A549 (cell line): ENCODE data around the gene SPDYE1.

Experiments used
- BHLHE40 ChIP-seq: IDR thresholded peaks from 2 replicates; pipeline ENCODE4 v1.6.1; 2012; ENCODE audit warnings: low read depth, low read length, inconsistent platforms
- CHD2 ChIP-seq: fragments of 150-350 bp; IDR thresholded peaks from 2 replicates; pipeline ENCODE4 v1.6.1; 2014; ENCODE audit warnings: low read length; ENCODE audit not compliant: partially characterized antibody
- CTCF ChIP-seq: fragments of >200 bp; sonication (Bioruptor Twin); formaldehyde crosslinking; IDR thresholded peaks from 3 replicates; pipeline ENCODE4 v1.5.1; 2016
- EP300 ChIP-seq, 2 experiments: fragments of >200 bp; sonication (Bioruptor Twin); formaldehyde crosslinking; IDR thresholded peaks; 2 replicates in 1 of 2; 3 replicates in 1 of 2; pipeline ENCODE4 v1.6.1; 2016 to 2017
- GATA3 ChIP-seq: IDR thresholded peaks from 2 replicates; pipeline ENCODE4 v1.6.1; 2012; ENCODE audit warnings: borderline replicate concordance
- KDM1A ChIP-seq: fragments of 200-600 bp; sonication (generic); IDR thresholded peaks from 2 replicates; pipeline ENCODE4 v1.6.1; 2016; ENCODE audit warnings: low read depth, mild to moderate bottlenecking
- NR3C1 ChIP-seq: fragments of >200 bp; sonication (Bioruptor Twin); formaldehyde crosslinking; IDR thresholded peaks from 3 replicates; pipeline ENCODE4 v1.6.1; 2017
- POLR2A ChIP-seq: IDR thresholded peaks from 2 replicates; pipeline ENCODE4 v1.6.1; 2012; ENCODE audit warnings: mild to moderate bottlenecking, low read length
- RAD21 ChIP-seq, 2 experiments: fragments of >200 bp in 1 of 2; sonication (Bioruptor Twin) in 1 of 2; formaldehyde crosslinking in 1 of 2; IDR thresholded peaks in 1 of 2; conservative IDR thresholded peaks in 1 of 2; 2 replicates in 1 of 2; 3 replicates in 1 of 2; pipeline ENCODE4 v1.6.1; 2012 to 2018; ENCODE audit warnings: inconsistent platforms in 1 of 2
- RFX5 ChIP-seq: fragments of 450-650 bp; IDR thresholded peaks from 2 replicates; pipeline ENCODE4 v1.7.1; 2014; ENCODE audit warnings: antibody characterized with exemption, mild to moderate bottlenecking, moderate library complexity
- ZNF302 ChIP-seq: fragments of 250-450 bp; sonication (Bioruptor Pico); IDR thresholded peaks from 2 replicates; pipeline ENCODE4 v1.9.0; 2021; ENCODE audit warnings: inconsistent platforms, mild to moderate bottlenecking, moderate library complexity
- TF ChIP-seq, protein P1 (sequence below): fragments of 450-650 bp; IDR thresholded peaks from 2 replicates; pipeline ENCODE4 v1.6.1; 2014; ENCODE audit warnings: antibody characterized with exemption

DNA sequence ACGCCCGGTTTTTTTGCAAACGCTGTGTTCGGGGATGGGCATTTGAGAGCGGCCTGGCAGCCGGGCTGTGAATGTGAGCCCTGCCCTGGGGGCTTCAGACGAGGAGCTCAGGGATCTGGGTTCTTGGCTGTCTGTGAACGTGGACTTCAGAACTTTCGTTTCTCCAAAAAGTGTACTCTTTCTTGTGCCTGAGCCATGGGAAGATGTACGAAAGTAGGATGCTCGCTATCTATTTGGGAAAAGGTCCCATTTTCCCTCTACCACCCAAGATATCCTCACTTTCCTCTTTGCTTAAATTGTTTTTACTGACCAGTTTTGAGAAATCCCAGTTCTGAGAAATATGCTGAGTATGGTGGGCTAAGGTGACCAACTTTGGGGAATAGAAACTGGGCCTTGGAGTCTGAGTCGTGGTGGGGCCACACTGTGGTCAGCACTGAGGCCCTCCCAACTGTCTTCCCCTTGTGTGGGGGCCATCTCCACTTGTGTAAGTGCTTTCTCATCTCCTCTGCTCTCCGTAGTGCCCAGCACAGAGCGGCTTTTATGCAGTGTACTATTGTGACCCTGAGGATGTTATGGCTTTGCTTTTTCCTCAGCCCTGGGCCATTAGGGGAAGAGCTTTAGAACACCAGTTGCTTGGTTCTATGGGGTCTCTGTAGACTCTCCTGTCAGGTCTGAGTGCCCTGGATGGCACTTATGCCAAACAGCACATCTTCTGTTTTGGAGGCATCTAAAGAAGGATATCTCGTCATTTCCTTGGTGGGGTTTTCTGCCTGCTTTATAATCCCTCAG is 47.7 kb downstream of the SPDYE1 start:
- TF ChIP-seq POLR2A, result no peak; the same call in 1 of the 2 replicates
- no peak for TF ChIP-seq CHD2
- TF ChIP-seq CTCF, result no peak
- TF ChIP-seq RFX5, result no peak
- no peak for TF ChIP-seq RAD21 (conservative IDR thresholded peaks at IDR 0.05 in 1 of 2, IDR thresholded peaks at IDR 0.05 in 1 of 2)
- TF ChIP-seq GATA3, result no peak
- TF ChIP-seq, protein P1, sequence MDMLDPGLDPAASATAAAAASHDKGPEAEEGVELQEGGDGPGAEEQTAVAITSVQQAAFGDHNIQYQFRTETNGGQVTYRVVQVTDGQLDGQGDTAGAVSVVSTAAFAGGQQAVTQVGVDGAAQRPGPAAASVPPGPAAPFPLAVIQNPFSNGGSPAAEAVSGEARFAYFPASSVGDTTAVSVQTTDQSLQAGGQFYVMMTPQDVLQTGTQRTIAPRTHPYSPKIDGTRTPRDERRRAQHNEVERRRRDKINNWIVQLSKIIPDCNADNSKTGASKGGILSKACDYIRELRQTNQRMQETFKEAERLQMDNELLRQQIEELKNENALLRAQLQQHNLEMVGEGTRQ, result no peak
- no peak for TF ChIP-seq KDM1A
- no peak for TF ChIP-seq BHLHE40
- TF ChIP-seq ZNF302, result no peak
- no peak for TF ChIP-seq NR3C1
- TF ChIP-seq EP300 (IDR thresholded peaks at IDR 0.05), result no peak
